ENCODE measurements around the gene COL25A1.
"Not testable (repeated sequence)": the region's sequence is repeated elsewhere in the genome, so short reads cannot be mapped to it uniquely, and the experiment has no call there.

COL25A1 gene

GRCh38 chr4:109118635-109119034 is 183.8 kb downstream of the COL25A1 start:
- no peaks in the 10 kb centered on the region for H3K4me1 ChIP-seq (ENCODE audit: control insufficient read depth in 1 of 2, insufficient read depth in 2 of 2, low read length in 2 of 2)
- H3K9ac ChIP-seq (ENCODE audit: low read depth in 1 of 2, low read length in 2 of 2): no peak overlapping the region
- H3K36me3 ChIP-seq (ENCODE audit: control insufficient read depth in 1 of 2, insufficient read depth in 2 of 2, low read length in 2 of 2): no peaks in the 10 kb centered on the region
- no peaks in the 10 kb centered on the region for H3K9me3 ChIP-seq (ENCODE audit: control insufficient read depth in 1 of 2, low read length in 2 of 2)
- H3K27ac ChIP-seq (ENCODE audit: low read depth, low read length): no peak overlapping the region
- no peaks in the 10 kb centered on the region for H3K27me3 ChIP-seq (ENCODE audit: control insufficient read depth in 1 of 2, insufficient read depth in 2 of 2, low read length in 2 of 2)
- no peak overlapping the region for H3K4me3 ChIP-seq (ENCODE audit: low read depth in 1 of 2, low read length in 2 of 2)

- no peaks in the 10 kb centered on the region for H3K27me3 ChIP-seq (ENCODE audit: control insufficient read depth in 1 of 2, insufficient read depth in 2 of 2, low read length in 2 of 2)
- H3K9me3 ChIP-seq (ENCODE audit: control insufficient read depth in 1 of 2, low read length in 2 of 2): no peaks in the 10 kb centered on the region
- no peak overlapping the region for H3K9ac ChIP-seq (ENCODE audit: low read depth in 1 of 2, low read length in 2 of 2)
- no peak overlapping the region for H3K27ac ChIP-seq (ENCODE audit: low read depth, low read length)
- H3K36me3 ChIP-seq (ENCODE audit: control insufficient read depth in 1 of 2, insufficient read depth in 2 of 2, low read length in 2 of 2): no peaks in the 10 kb centered on the region
- H3K4me3 ChIP-seq (ENCODE audit: low read depth in 1 of 2, low read length in 2 of 2): no peak overlapping the region
- H3K4me1 ChIP-seq (ENCODE audit: control insufficient read depth in 1 of 2, insufficient read depth in 2 of 2, low read length in 2 of 2): no peaks in the 10 kb centered on the region
Measured at GRCh38 chr4:109114501-109114900, 188.0 kb downstream of the COL25A1 start.

- Histone ChIP-seq H3K9me3 (ENCODE audit: control insufficient read depth in 1 of 2, low read length in 2 of 2) (no peaks in the 10 kb centered on the region), H3K27me3 (ENCODE audit: control insufficient read depth in 1 of 2, insufficient read depth in 2 of 2, low read length in 2 of 2) (no peaks in the 10 kb centered on the region), H3K4me3 (ENCODE audit: low read depth in 1 of 2, low read length in 2 of 2) (no peak overlapping the region), H3K9ac (ENCODE audit: low read depth in 1 of 2, low read length in 2 of 2) (no peak overlapping the region), H3K36me3 (ENCODE audit: control insufficient read depth in 1 of 2, insufficient read depth in 2 of 2, low read length in 2 of 2) (no peaks in the 10 kb centered on the region), H3K27ac (ENCODE audit: low read depth, low read length) (no peak overlapping the region), H3K4me1 (ENCODE audit: control insufficient read depth in 1 of 2, insufficient read depth in 2 of 2, low read length in 2 of 2) (no peaks in the 10 kb centered on the region)
Measured at GRCh38 chr4:109113521-109113920, 188.9 kb downstream of the COL25A1 start.

GRCh38 chr4:109111031-109111430 is 191.4 kb downstream of the COL25A1 start:
- Histone ChIP-seq H3K27me3 (ENCODE audit: control insufficient read depth in 1 of 2, insufficient read depth in 2 of 2, low read length in 2 of 2) (no peaks in the 10 kb centered on the region), H3K4me1 (ENCODE audit: control insufficient read depth in 1 of 2, insufficient read depth in 2 of 2, low read length in 2 of 2) (no peaks in the 10 kb centered on the region), H3K9me3 (ENCODE audit: control insufficient read depth in 1 of 2, low read length in 2 of 2) (no peaks in the 10 kb centered on the region), H3K9ac (ENCODE audit: low read depth in 1 of 2, low read length in 2 of 2) (no peak overlapping the region), H3K27ac (ENCODE audit: low read depth, low read length) (no peak overlapping the region), H3K4me3 (ENCODE audit: low read depth in 1 of 2, low read length in 2 of 2) (no peak overlapping the region), H3K36me3 (ENCODE audit: control insufficient read depth in 1 of 2, insufficient read depth in 2 of 2, low read length in 2 of 2) (no peaks in the 10 kb centered on the region)

- H3K27me3 ChIP-seq (ENCODE audit: control insufficient read depth in 1 of 2, insufficient read depth in 2 of 2, low read length in 2 of 2); H3K36me3 ChIP-seq (ENCODE audit: control insufficient read depth in 1 of 2, insufficient read depth in 2 of 2, low read length in 2 of 2); H3K4me3 ChIP-seq (ENCODE audit: low read depth in 1 of 2, low read length in 2 of 2); H3K4me1 ChIP-seq (ENCODE audit: control insufficient read depth in 1 of 2, insufficient read depth in 2 of 2, low read length in 2 of 2); H3K27ac ChIP-seq (ENCODE audit: low read depth, low read length); H3K9ac ChIP-seq (ENCODE audit: low read depth in 1 of 2, low read length in 2 of 2); H3K9me3 ChIP-seq (ENCODE audit: control insufficient read depth in 1 of 2, low read length in 2 of 2): not testable (repeated sequence)
Measured at GRCh38 chr4:109108215-109108614, 194.2 kb downstream of the COL25A1 start.

- Histone ChIP-seq H3K4me3 (ENCODE audit: low read depth in 1 of 2, low read length in 2 of 2) (no peak overlapping the region), H3K27ac (ENCODE audit: low read depth, low read length) (no peak overlapping the region), H3K36me3 (ENCODE audit: control insufficient read depth in 1 of 2, insufficient read depth in 2 of 2, low read length in 2 of 2) (no peaks in the 10 kb centered on the region), H3K9me3 (ENCODE audit: control insufficient read depth in 1 of 2, low read length in 2 of 2) (no peaks in the 10 kb centered on the region), H3K9ac (ENCODE audit: low read depth in 1 of 2, low read length in 2 of 2) (no peak overlapping the region), H3K27me3 (ENCODE audit: control insufficient read depth in 1 of 2, insufficient read depth in 2 of 2, low read length in 2 of 2) (no peaks in the 10 kb centered on the region), H3K4me1 (ENCODE audit: control insufficient read depth in 1 of 2, insufficient read depth in 2 of 2, low read length in 2 of 2) (no peaks in the 10 kb centered on the region)
Measured at GRCh38 chr4:109094056-109094455, 208.4 kb downstream of the COL25A1 start.

GRCh38 chr4:109091727-109092409 is 210.6 kb downstream of the COL25A1 start:
- no peak overlapping the region for H3K9ac ChIP-seq (ENCODE audit: low read depth in 1 of 2, low read length in 2 of 2)
- H3K4me3 ChIP-seq (ENCODE audit: low read depth in 1 of 2, low read length in 2 of 2): no peak overlapping the region
- H3K27me3 ChIP-seq (ENCODE audit: control insufficient read depth in 1 of 2, insufficient read depth in 2 of 2, low read length in 2 of 2): no peaks in the 10 kb centered on the region
- H3K9me3 ChIP-seq (ENCODE audit: control insufficient read depth in 1 of 2, low read length in 2 of 2): no peaks in the 10 kb centered on the region
- H3K27ac ChIP-seq (ENCODE audit: low read depth, low read length): no peak overlapping the region
- no peaks in the 10 kb centered on the region for H3K4me1 ChIP-seq (ENCODE audit: control insufficient read depth in 1 of 2, insufficient read depth in 2 of 2, low read length in 2 of 2)
- H3K36me3 ChIP-seq (ENCODE audit: control insufficient read depth in 1 of 2, insufficient read depth in 2 of 2, low read length in 2 of 2): no peaks in the 10 kb centered on the region

- H3K27me3 ChIP-seq (ENCODE audit: control insufficient read depth in 1 of 2, insufficient read depth in 2 of 2, low read length in 2 of 2): peaks cover 0 to 4% of the 10 kb centered on the region in 2 donors
- no peaks in the 10 kb centered on the region for H3K4me1 ChIP-seq (ENCODE audit: control insufficient read depth in 1 of 2, insufficient read depth in 2 of 2, low read length in 2 of 2)
- no peaks in the 10 kb centered on the region for H3K36me3 ChIP-seq (ENCODE audit: control insufficient read depth in 1 of 2, insufficient read depth in 2 of 2, low read length in 2 of 2)
- H3K9me3 ChIP-seq (ENCODE audit: control insufficient read depth in 1 of 2, low read length in 2 of 2): no peaks in the 10 kb centered on the region
- no peak overlapping the region for H3K9ac ChIP-seq (ENCODE audit: low read depth in 1 of 2, low read length in 2 of 2)
- no peak overlapping the region for H3K27ac ChIP-seq (ENCODE audit: low read depth, low read length)
- H3K4me3 ChIP-seq (ENCODE audit: low read depth in 1 of 2, low read length in 2 of 2): no peak overlapping the region
Measured at GRCh38 chr4:109083911-109084310, 218.5 kb downstream of the COL25A1 start.

GRCh38 chr4:109079731-109080130 is 222.7 kb downstream of the COL25A1 start:
- Histone ChIP-seq H3K27ac (ENCODE audit: low read depth, low read length) (no peak overlapping the region), H3K9ac (ENCODE audit: low read depth in 1 of 2, low read length in 2 of 2) (no peak overlapping the region), H3K4me1 (ENCODE audit: control insufficient read depth in 1 of 2, insufficient read depth in 2 of 2, low read length in 2 of 2) (no peaks in the 10 kb centered on the region), H3K9me3 (ENCODE audit: control insufficient read depth in 1 of 2, low read length in 2 of 2) (no peaks in the 10 kb centered on the region), H3K36me3 (ENCODE audit: control insufficient read depth in 1 of 2, insufficient read depth in 2 of 2, low read length in 2 of 2) (no peaks in the 10 kb centered on the region), H3K27me3 (ENCODE audit: control insufficient read depth in 1 of 2, insufficient read depth in 2 of 2, low read length in 2 of 2) (peaks cover 0 to 4% of the 10 kb centered on the region in 2 donors), H3K4me3 (ENCODE audit: low read depth in 1 of 2, low read length in 2 of 2) (no peak overlapping the region)

- no peak overlapping the region for H3K9ac ChIP-seq (ENCODE audit: low read depth in 1 of 2, low read length in 2 of 2)
- no peak overlapping the region for H3K4me3 ChIP-seq (ENCODE audit: low read depth in 1 of 2, low read length in 2 of 2)
- peaks cover 0 to 4% of the 10 kb centered on the region in 2 donors for H3K27me3 ChIP-seq (ENCODE audit: control insufficient read depth in 1 of 2, insufficient read depth in 2 of 2, low read length in 2 of 2)
- H3K36me3 ChIP-seq (ENCODE audit: control insufficient read depth in 1 of 2, insufficient read depth in 2 of 2, low read length in 2 of 2): no peaks in the 10 kb centered on the region
- no peaks in the 10 kb centered on the region for H3K9me3 ChIP-seq (ENCODE audit: control insufficient read depth in 1 of 2, low read length in 2 of 2)
- H3K27ac ChIP-seq (ENCODE audit: low read depth, low read length): no peak overlapping the region
- no peaks in the 10 kb centered on the region for H3K4me1 ChIP-seq (ENCODE audit: control insufficient read depth in 1 of 2, insufficient read depth in 2 of 2, low read length in 2 of 2)
Measured at GRCh38 chr4:109079201-109079600, 223.3 kb downstream of the COL25A1 start.

GRCh38 chr4:109078724-109079123 is 223.7 kb downstream of the COL25A1 start:
- Histone ChIP-seq H3K4me1 (ENCODE audit: control insufficient read depth in 1 of 2, insufficient read depth in 2 of 2, low read length in 2 of 2) (no peaks in the 10 kb centered on the region), H3K9ac (ENCODE audit: low read depth in 1 of 2, low read length in 2 of 2) (no peak overlapping the region), H3K4me3 (ENCODE audit: low read depth in 1 of 2, low read length in 2 of 2) (no peak overlapping the region), H3K27me3 (ENCODE audit: control insufficient read depth in 1 of 2, insufficient read depth in 2 of 2, low read length in 2 of 2) (peaks cover 0 to 4% of the 10 kb centered on the region in 2 donors), H3K27ac (ENCODE audit: low read depth, low read length) (no peak overlapping the region), H3K36me3 (ENCODE audit: control insufficient read depth in 1 of 2, insufficient read depth in 2 of 2, low read length in 2 of 2) (no peaks in the 10 kb centered on the region), H3K9me3 (ENCODE audit: control insufficient read depth in 1 of 2, low read length in 2 of 2) (no peaks in the 10 kb centered on the region)
